Astrocyte (in vitro differentiated cells and primary cell): Measurements from ENCODE around the gene MYO1C. TPM values are rescaled to one million over a fixed set of nuclear protein-coding genes. Genes with fewer than 3 reads are reported as not detected.

Experiments used
- DNase-seq: peaks from one replicate; pipeline ENCODE4 v3.0.0-alpha.2; 2010; ENCODE audit warnings: low read depth
- FAIRE-seq: peaks from 2 replicates; lab custom pipeline; 2011; peaks lifted over from hg19 to GRCh38; lab: Jason Lieb, UNC
- H2AFZ ChIP-seq: 2 replicates; pipeline ENCODE4 v1.6.0; 2012; ENCODE audit warnings: low read depth, low read length, inconsistent platforms
- H3K27ac ChIP-seq: 2 replicates; pipeline ENCODE4 v1.5.1; 2011; ENCODE audit warnings: low read depth, low read length, inconsistent platforms
- H3K27me3 ChIP-seq: 2 replicates; pipeline ENCODE4 v1.6.0; 2011; ENCODE audit warnings: low read length, inconsistent platforms; ENCODE audit not compliant: insufficient read depth
- H3K36me3 ChIP-seq: 2 replicates; pipeline ENCODE4 v1.5.1; 2011; ENCODE audit warnings: low read length, inconsistent platforms; ENCODE audit not compliant: insufficient read depth
- H3K4me1 ChIP-seq: 2 replicates; pipeline ENCODE4 v1.5.1; 2011; ENCODE audit warnings: low read length, inconsistent platforms; ENCODE audit not compliant: insufficient read depth
- H3K4me2 ChIP-seq: 2 replicates; pipeline ENCODE4 v1.6.0; 2012; ENCODE audit warnings: low read length, inconsistent platforms
- H3K4me3 ChIP-seq: 2 replicates; pipeline ENCODE4 v1.5.1; 2011; ENCODE audit warnings: low read depth, mild to moderate bottlenecking, low read length, inconsistent platforms; ENCODE audit not compliant: insufficient read depth
- H3K79me2 ChIP-seq: 2 replicates; pipeline ENCODE4 v1.6.0; 2012; ENCODE audit warnings: mild to moderate bottlenecking, low read length, inconsistent platforms; ENCODE audit not compliant: insufficient read depth
- H3K9ac ChIP-seq: 2 replicates; pipeline ENCODE4 v1.6.0; 2012; ENCODE audit warnings: mild to moderate bottlenecking, low read length, inconsistent platforms
- H3K9me3 ChIP-seq: 2 replicates; pipeline ENCODE4 v1.5.1; 2012; ENCODE audit warnings: low read depth, mild to moderate bottlenecking, low read length, inconsistent platforms; ENCODE audit not compliant: insufficient read depth
- H4K20me1 ChIP-seq: 2 replicates; pipeline ENCODE4 v1.6.0; 2012; ENCODE audit warnings: low read length, inconsistent platforms; ENCODE audit not compliant: insufficient read depth
- H3K27ac Mint-ChIP-seq: one replicate; pipeline ENCODE4 v1.8.0; 2021; ENCODE audit warnings: mild to moderate bottlenecking, mixed read lengths; ENCODE audit not compliant: unreplicated experiment
- H3K27me3 Mint-ChIP-seq: one replicate; pipeline ENCODE4 v1.8.0; 2021; ENCODE audit warnings: low read depth, mixed read lengths; ENCODE audit not compliant: unreplicated experiment
- H3K36me3 Mint-ChIP-seq: one replicate; pipeline ENCODE4 v1.8.0; 2021; ENCODE audit warnings: low read depth, mixed read lengths; ENCODE audit not compliant: unreplicated experiment
- H3K4me1 Mint-ChIP-seq: one replicate; pipeline ENCODE4 v1.8.0; 2021; ENCODE audit warnings: low read depth, mixed read lengths; ENCODE audit not compliant: unreplicated experiment
- H3K4me3 Mint-ChIP-seq: one replicate; pipeline ENCODE4 v1.8.0; 2021; ENCODE audit warnings: mild to moderate bottlenecking, moderate library complexity, mixed read lengths; ENCODE audit not compliant: unreplicated experiment
- H3K9me3 Mint-ChIP-seq: one replicate; pipeline ENCODE4 v1.8.0; 2021; ENCODE audit warnings: mild to moderate bottlenecking, mixed read lengths; ENCODE audit not compliant: unreplicated experiment
- EZH2 ChIP-seq: IDR thresholded peaks from 2 replicates; pipeline ENCODE4 v1.6.1; 2012; ENCODE audit warnings: mild to moderate bottlenecking, low read length, inconsistent platforms; ENCODE audit not compliant: insufficient read depth
- total RNA-seq: library from RNA; stranded (reverse); gene quantifications from 2 replicates; pipeline ENCODE4 v1.2.1, GENCODE V29; 2021
- TF ChIP-seq, protein P1 (sequence below): IDR thresholded peaks from 2 replicates; pipeline ENCODE4 v1.5.1; 2011; ENCODE audit warnings: low read depth, mild to moderate bottlenecking, inconsistent platforms, low read length, moderate library complexity; ENCODE audit not compliant: insufficient read depth

The MYO1C gene
- total RNA-seq, 1 donor from 2014 or later: 132 TPM

DNA sequence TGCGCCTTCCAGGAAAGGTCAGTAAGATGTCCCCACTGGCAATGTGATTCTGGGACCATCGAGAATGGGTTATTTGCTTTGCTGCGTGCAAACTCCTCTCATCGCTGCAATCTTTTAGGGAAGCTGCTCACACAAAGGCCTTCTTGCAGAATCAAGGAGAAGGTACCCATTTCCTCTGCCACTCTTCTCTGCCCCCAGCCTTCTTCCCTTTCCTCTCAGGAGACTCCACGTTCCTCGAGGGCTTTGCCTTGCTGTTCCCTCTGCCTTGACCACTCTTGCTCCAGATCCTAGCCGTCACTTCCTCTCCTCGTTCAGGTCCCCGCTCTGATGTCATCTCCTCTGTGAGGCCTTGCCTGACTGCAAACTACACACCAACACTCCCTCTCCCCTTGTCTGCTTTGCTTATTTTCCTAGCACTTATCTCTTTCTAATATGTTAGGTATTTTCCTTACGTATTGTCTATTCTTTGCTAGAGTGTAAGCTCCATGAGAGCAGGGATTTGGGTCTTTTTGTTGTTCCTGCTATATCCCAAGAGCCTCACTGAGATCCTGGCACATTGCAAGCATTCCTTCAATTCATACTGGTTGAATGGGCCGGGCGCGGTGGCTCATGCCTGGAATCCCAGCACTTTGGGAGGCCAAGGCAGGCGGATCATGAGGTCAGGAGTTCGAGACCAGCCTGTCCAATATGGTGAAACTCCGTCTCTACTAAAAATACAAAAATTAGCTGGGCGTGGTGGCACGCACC lies 31.1 kb downstream of the MYO1C start:
- Mint-ChIP-seq H3K4me3 (peak overlapping the region; percentile 35), H3K27me3 (no peaks in the 10 kb centered on the region), H3K9me3 (peaks cover 5% of the 10 kb centered on the region), H3K4me1 (peaks cover 7% of the 10 kb centered on the region), H3K36me3 (peaks cover 20% of the 10 kb centered on the region), H3K27ac (no peak overlapping the region)
- no peak overlapping the region for H3K9ac ChIP-seq
- no peak overlapping the region for H3K27ac ChIP-seq
- no peaks in the 10 kb centered on the region for H4K20me1 ChIP-seq
- H2AFZ ChIP-seq: no peak overlapping the region
- peaks cover 3% of the 10 kb centered on the region for H3K36me3 ChIP-seq
- no peak for FAIRE-seq
- H3K79me2 ChIP-seq: no peaks in the 10 kb centered on the region
- H3K9me3 ChIP-seq: no peaks in the 10 kb centered on the region
- peaks cover 22% of the 10 kb centered on the region for H3K4me1 ChIP-seq
- TF ChIP-seq, protein P1, sequence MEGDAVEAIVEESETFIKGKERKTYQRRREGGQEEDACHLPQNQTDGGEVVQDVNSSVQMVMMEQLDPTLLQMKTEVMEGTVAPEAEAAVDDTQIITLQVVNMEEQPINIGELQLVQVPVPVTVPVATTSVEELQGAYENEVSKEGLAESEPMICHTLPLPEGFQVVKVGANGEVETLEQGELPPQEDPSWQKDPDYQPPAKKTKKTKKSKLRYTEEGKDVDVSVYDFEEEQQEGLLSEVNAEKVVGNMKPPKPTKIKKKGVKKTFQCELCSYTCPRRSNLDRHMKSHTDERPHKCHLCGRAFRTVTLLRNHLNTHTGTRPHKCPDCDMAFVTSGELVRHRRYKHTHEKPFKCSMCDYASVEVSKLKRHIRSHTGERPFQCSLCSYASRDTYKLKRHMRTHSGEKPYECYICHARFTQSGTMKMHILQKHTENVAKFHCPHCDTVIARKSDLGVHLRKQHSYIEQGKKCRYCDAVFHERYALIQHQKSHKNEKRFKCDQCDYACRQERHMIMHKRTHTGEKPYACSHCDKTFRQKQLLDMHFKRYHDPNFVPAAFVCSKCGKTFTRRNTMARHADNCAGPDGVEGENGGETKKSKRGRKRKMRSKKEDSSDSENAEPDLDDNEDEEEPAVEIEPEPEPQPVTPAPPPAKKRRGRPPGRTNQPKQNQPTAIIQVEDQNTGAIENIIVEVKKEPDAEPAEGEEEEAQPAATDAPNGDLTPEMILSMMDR: no peak
- no peak for TF ChIP-seq EZH2
- no peak overlapping the region for H3K4me3 ChIP-seq
- no peaks in the 10 kb centered on the region for H3K27me3 ChIP-seq
- H3K4me2 ChIP-seq: no peak overlapping the region
- no peak for DNase-seq

DNA sequence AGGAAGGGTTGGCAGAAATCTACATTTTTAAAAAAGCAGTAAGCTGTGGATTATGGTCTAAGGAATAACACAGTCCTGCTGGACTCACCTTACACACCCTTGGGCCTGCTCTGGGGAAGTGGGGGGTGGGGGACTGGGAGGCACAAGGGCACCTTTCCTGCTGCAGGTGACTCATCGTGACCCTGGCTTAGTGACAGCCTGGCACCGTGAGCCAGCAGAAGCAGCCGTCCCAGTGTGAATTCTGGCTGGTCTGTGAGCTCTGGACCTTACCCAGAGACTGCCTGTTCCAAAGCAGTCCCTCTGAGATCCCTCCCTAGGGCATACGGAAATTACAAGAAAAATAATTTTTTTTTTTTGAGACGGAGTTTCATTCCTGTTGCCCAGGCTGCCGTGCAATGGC lies 32.3 kb downstream of the MYO1C start:
- peaks cover 20% of the 10 kb centered on the region for H3K36me3 Mint-ChIP-seq
- H3K9me3 Mint-ChIP-seq: peaks cover 5% of the 10 kb centered on the region
- peak overlapping the region; percentile 10 for H3K27ac Mint-ChIP-seq
- H3K4me3 Mint-ChIP-seq: no peak overlapping the region
- Histone ChIP-seq H2AFZ (no peak overlapping the region), H3K4me3 (no peak overlapping the region), H3K27me3 (no peaks in the 10 kb centered on the region), H3K4me2 (no peak overlapping the region), H3K9ac (no peak overlapping the region), H3K4me1 (peaks cover 23% of the 10 kb centered on the region), H3K9me3 (no peaks in the 10 kb centered on the region), H3K36me3 (no peaks in the 10 kb centered on the region), H3K79me2 (peaks cover 8% of the 10 kb centered on the region), H4K20me1 (peaks cover 5% of the 10 kb centered on the region), H3K27ac (no peak overlapping the region)
- FAIRE-seq (no peak), DNase-seq (no peak)
- TF ChIP-seq, protein P1: no peak
- no peak for TF ChIP-seq EZH2
- H3K27me3 Mint-ChIP-seq: no peaks in the 10 kb centered on the region
- peaks cover 7% of the 10 kb centered on the region for H3K4me1 Mint-ChIP-seq
